ENCODE data around the gene C1orf159.

DNA sequence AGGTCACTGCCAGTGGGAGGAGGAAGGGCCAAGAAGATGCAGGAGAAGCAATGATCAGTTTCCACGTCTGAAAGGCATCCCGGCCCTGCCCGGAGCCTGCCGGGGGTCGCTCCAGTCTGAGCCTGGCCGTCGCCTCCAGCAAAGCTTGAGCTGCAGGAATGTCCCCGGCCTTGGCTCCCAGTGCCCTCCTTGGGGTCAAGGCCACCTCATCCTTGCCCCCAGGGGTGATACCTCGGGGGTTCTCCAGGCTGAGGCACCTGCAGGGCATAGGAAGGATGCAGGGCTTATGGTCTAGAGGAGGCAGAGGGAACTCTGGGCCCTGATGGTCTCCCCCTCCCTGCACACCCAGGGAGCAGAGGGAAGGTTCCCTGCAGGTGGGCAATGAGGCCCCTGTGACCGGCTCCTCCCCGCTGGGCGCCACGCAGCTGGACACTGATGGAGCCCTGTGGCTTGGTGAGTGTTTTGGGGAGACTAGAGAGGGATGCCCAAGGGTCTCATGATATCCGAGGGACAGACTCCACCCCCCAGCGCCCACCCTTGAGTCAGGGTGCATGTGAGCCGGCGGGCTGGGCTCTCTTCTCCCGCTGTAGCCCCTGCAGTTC is 61.7 kb downstream of the C1orf159 start:
- TF ChIP-seq, protein P1, sequence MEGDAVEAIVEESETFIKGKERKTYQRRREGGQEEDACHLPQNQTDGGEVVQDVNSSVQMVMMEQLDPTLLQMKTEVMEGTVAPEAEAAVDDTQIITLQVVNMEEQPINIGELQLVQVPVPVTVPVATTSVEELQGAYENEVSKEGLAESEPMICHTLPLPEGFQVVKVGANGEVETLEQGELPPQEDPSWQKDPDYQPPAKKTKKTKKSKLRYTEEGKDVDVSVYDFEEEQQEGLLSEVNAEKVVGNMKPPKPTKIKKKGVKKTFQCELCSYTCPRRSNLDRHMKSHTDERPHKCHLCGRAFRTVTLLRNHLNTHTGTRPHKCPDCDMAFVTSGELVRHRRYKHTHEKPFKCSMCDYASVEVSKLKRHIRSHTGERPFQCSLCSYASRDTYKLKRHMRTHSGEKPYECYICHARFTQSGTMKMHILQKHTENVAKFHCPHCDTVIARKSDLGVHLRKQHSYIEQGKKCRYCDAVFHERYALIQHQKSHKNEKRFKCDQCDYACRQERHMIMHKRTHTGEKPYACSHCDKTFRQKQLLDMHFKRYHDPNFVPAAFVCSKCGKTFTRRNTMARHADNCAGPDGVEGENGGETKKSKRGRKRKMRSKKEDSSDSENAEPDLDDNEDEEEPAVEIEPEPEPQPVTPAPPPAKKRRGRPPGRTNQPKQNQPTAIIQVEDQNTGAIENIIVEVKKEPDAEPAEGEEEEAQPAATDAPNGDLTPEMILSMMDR (conservative IDR thresholded peaks at IDR 0.05 in 1 of 2, IDR thresholded peaks at IDR 0.05 in 1 of 2; ENCODE audit: low read depth in 1 of 2, low read length in 2 of 2) = no peak
- TF ChIP-seq EZH2 (IDR thresholded peaks at IDR 0.05; ENCODE audit: low read length, missing control alignments) = no peak
